NCI-H524 treated with DMSO at 0.1 percent for 48 hours (cell line): ENCODE data around the gene PARP15.
"Not testable (repeated sequence)": the region's sequence is repeated elsewhere in the genome, so short reads cannot be mapped to it uniquely, and the experiment has no call there.

ENCODE experiments used
- DNase-seq: peaks from one replicate; lab custom pipeline; 2025; lab: John Stamatoyannopoulos, UW

The PARP15 gene

DNA sequence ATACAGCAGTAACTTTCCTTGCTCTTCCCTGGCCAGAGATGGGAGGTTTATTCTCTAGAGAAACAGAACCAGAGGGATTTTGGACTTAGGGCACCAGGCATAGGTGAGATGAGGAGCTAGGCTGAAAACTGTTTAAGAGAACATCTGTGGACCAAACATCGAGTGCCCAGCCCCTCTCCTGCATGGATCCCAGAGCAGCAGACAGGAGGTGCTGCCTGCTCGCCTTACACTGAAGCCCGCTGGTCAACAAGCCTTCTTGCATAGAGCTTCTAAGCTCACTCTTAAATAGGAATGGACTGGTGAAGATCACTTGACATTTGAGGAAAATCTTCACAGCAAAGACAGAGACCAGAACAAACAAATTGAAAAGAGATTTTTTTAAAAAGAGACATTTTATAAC lies 41.2 kb downstream of the PARP15 start:
- DNase-seq, result no peak

- DNase-seq, result no peak
These were observed 41.6 kb downstream of the PARP15 start for GRCh38 chr3:122619040-122619439.

GRCh38 chr3:122620399-122620798 lies 42.9 kb downstream of the PARP15 start:
- no peak for DNase-seq

- no peak for DNase-seq
These were observed 43.7 kb downstream of the PARP15 start for GRCh38 chr3:122621112-122621511.

- no peak for DNase-seq
These were observed 45.8 kb downstream of the PARP15 start for GRCh38 chr3:122623031-122623829.

DNA sequence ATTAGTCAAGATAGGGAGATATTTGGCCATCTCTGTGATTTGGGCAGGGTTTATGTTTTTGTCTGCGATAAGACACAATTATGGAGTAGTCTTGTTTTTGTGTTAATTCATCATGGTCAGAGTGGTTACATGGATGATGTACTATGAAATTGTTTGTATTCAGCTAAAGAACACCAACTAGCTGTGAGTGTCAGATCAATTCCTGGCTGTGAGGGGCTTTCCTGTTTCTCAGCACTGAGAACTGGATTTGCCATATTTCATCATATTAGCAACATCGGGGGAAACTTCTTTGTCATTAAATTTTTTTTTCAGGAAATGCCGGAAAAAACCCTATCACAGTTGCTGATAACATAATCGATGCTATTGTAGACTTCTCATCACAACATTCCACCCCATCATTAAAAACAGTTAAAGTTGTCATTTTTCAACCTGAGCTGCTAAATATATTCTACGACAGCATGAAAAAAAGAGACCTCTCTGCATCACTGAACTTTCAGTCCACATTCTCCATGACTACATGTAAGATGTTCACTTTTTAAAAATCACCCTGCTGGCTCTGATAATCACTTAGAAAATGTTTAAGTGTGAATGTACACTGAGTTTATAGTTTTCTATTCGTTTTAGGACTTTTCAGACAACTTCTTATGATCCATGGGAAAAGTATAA lies 49.2 kb downstream of the PARP15 start:
- DNase-seq, result no peak

DNA sequence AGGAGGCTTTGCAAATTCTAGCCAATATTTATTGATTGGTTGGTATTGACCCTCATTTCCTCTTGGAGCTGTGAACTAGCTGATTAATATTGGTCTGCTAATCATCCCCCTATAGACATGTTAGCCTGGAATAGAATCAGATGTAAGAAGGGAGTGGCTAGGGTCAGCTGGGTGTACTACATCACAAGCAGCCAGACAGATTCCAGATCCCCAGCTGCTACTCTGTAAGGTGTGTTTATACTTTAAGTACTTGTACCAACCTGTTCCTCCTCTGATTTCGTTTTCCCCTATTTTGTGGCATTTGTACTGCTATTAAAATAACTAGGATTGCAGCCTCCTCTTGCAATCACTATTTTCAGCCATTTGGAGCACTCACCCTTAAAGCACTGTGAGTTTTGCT lies 49.9 kb downstream of the PARP15 start:
- DNase-seq, result peak; percentile 52

GRCh38 chr3:122628567-122628966 lies 51.1 kb downstream of the PARP15 start:
- no peak for DNase-seq

GRCh38 chr3:122629763-122630162 lies 52.3 kb downstream of the PARP15 start:
- no peak for DNase-seq

DNA sequence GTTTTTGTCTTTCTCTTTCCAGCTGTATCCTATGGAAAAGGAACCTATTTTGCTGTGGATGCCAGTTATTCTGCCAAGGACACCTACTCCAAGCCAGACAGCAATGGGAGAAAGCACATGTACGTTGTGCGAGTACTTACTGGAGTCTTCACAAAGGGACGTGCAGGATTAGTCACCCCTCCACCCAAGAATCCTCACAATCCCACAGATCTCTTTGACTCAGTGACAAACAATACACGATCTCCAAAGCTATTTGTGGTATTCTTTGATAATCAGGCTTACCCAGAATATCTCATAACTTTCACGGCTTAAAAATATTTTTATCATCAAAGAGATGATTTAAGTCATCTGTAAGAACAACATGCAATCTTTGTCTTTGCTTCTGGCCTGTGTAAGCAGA lies 58.3 kb downstream of the PARP15 start:
- no peak for DNase-seq

DNA sequence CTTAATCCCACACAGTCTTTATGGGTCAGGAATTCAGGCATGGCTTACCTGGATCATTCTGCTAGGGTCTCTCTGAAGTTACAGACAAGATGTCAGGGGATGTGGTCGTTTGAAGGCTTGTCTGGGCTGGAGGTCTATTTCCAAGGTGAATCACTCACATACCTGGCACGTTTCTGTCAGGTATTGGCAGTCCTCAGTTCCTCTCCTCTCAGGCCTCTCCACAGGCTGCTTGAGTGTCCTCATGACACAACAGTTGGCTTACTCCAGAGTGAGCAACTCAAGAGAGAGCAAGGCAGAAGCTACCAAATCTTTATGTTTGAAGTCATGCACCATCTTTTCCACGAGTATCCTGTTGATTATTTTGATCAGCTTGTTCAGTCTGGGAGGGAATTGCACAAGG lies 59.2 kb downstream of the PARP15 start:
- no peak for DNase-seq

DNA sequence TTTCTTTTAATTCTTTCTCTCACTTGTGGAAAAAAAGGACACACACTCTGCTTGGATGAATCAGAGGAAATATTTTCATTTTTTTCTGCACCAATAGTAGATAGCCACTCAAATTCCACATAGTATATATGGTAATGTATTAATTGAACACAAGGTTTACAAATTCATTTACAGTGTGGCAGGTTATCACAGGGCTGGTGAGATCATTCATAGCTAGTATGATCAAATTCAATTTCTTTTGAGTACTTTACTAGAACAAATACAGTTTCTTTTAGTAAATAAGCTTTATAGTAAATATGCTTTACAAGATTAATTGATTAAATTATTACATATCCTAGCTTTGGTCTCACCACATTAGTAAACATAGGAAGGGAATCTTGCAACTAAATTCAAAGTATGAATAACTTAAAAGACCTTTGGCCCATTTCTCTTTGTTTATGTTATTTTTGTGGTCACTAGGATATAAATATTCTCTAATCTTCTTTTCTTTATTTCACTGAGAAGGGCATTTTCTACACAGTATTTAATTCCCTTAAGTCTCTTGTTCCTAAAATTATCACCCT lies 63.1 kb downstream of the PARP15 start:
- no peak for DNase-seq

- no peak for DNase-seq
These were observed 65.5 kb downstream of the PARP15 start for GRCh38 chr3:122642935-122643334.

GRCh38 chr3:122646146-122646988 lies 68.9 kb downstream of the PARP15 start:
- no peak for DNase-seq

- not testable (repeated sequence) for DNase-seq
These were observed 73.9 kb downstream of the PARP15 start for GRCh38 chr3:122651233-122651907.

GRCh38 chr3:122651962-122652361 lies 74.5 kb downstream of the PARP15 start:
- not testable (repeated sequence) for DNase-seq

DNA sequence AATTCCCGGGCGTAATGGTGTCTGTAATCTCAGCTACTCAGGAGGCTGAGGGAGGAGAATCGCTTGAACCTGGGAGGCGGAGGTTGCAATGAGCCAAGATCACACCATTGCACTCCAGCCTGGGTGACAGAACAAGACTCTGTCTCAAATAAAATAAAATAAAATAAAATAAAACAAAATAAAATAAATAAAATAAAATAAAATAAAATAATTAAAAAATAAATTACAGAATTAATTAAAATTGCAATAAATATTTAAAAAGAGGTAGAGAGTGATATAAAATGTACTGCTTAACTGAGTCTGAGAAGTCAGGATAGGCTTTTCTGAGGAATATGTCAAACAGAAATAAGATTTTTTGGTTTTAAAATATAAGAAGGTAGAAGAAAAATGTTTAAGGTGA lies 80.9 kb downstream of the PARP15 start:
- DNase-seq, result not testable (repeated sequence)

DNA sequence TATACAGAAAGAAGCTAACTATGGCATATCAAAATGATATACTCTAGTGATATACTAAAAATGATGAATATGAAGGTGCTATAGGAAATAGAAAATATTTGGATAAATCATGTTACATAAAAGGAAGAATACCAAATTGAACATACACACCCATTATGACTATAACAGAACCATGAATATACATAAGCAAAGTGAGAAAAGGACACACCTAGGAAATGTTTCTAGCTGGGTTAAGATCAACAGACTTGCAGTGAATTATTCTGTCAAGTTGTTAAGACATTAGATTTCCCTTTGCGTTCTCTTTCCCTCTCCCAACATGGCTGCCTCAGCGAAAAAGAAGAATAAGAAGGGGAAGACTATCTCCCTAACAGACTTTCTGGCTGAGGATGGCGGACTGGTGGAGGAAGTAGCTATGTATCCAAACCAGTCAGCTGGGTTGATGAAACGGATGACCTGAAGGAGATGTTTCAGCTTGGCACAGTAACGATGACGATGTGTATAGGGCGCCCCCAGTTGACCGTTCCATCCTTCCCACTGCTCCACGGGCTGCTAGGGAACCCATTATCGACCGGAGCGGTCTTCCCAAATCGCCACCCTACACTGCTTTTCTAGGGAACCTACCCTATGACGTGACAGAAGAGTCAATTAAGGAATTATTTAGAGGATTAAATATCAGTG lies 83.0 kb downstream of the PARP15 start:
- no peak for DNase-seq

DNA sequence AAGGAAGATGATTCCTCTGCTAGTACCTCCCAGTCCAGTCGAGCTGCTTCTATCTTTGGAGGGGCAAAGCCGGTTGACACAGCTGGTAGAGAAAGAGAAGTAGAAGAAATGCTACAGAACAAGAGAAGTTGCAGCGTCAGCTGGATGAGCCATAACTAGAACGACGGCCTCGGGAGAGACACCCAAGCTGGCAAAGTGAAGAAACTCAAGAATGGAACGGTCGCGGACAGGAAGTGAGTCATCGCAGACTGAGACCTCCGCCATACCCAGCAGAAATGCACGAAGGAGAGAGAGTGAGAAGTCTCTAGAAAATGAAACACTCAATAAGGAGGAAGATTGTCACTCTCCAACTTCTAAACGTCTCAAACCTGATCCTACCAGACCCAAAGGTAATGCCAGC lies 84.2 kb downstream of the PARP15 start:
- DNase-seq, result no peak

DNA sequence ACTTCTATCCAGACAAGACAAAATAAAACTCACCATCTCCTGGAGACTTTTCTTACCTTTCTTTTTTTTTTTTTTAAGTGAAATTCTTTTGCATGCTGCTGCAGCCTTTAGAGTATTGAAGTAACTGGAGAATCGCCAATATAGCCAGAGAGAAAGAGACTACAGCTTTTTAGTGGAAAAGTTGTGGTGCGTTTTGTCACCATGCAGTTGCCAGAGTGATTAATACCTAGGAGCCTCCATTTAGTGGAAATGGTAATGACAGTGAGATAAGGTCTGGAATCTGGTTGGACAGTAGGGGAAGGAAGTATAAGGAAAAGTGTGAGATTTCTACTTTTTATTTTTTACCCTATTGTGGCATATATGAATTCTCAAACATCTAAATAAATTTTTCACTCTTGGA lies 85.1 kb downstream of the PARP15 start:
- DNase-seq, result no peak

GRCh38 chr3:122665226-122665786 lies 87.9 kb downstream of the PARP15 start:
- DNase-seq, result peak; percentile 99
